ENCODE results near the gene TMC4.

DNA sequence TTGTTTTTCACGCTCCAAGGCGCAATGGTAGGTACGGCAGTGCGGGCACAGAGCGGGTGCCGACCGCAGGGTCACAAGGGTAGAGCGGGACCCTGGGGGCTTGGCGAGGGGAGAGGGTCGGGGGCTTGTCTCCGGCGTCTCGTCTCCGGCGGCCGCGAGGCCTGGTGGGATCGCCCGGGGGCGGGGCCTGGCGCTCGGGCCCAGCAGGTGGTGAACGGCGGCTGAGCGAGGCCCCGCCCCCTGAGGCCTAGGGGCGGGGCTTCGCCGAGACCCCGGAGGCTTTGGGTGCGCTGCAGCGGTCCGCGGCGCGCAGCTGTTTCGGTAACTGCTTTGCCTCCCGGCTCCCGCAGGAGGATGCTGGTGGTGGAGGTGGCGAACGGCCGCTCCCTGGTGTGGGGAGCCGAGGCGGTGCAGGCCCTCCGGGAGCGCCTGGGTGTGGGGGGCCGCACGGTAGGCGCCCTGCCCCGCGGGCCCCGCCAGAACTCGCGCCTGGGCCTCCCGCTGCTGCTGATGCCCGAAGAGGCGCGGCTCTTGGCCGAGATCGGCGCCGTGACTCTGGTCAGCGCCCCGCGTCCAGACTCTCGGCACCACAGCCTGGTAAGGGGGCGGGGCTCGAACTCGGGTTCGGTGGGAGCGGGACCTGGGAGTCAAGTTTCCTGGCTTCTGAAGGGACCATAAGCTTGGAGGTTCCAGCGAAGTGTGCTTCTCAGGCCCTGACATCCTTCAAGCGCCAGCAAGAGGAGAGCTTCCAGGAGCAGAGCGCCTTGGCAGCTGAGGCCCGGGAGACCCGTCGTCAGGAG lies 18.3 kb upstream of the TMC4 start, which contains the start of gene TSEN34:
- TF ChIP-seq, protein P1, sequence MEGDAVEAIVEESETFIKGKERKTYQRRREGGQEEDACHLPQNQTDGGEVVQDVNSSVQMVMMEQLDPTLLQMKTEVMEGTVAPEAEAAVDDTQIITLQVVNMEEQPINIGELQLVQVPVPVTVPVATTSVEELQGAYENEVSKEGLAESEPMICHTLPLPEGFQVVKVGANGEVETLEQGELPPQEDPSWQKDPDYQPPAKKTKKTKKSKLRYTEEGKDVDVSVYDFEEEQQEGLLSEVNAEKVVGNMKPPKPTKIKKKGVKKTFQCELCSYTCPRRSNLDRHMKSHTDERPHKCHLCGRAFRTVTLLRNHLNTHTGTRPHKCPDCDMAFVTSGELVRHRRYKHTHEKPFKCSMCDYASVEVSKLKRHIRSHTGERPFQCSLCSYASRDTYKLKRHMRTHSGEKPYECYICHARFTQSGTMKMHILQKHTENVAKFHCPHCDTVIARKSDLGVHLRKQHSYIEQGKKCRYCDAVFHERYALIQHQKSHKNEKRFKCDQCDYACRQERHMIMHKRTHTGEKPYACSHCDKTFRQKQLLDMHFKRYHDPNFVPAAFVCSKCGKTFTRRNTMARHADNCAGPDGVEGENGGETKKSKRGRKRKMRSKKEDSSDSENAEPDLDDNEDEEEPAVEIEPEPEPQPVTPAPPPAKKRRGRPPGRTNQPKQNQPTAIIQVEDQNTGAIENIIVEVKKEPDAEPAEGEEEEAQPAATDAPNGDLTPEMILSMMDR (IDR thresholded peaks at IDR 0.05) = peak in 2 of 4 experiments; percentile 15 to 27
- TF ChIP-seq POLR2A (IDR thresholded peaks at IDR 0.05) = peak; percentile 42 to 50

All from gastroesophageal sphincter (tissue), 3 donors.